AG09309 (cell line): ENCODE measurements around the gene SLC39A11.
"Not testable (repeated sequence)": the region's sequence is repeated elsewhere in the genome, so short reads cannot be mapped to it uniquely, and the experiment has no call there.

Experiments used
- DNase-seq: peaks from one replicate; pipeline ENCODE4 v3.0.0-alpha.2; 2010; ENCODE audit warnings: low read depth
- H3K4me3 ChIP-seq: 2 replicates; pipeline ENCODE4 v1.5.1; 2011; ENCODE audit warnings: mild to moderate bottlenecking, low read depth, low read length, moderate library complexity; ENCODE audit not compliant: control insufficient read depth
- TF ChIP-seq, protein P1 (sequence below): IDR thresholded peaks from 2 replicates; pipeline ENCODE4 v1.5.1; 2011; ENCODE audit warnings: mild to moderate bottlenecking, low read depth, low read length, inconsistent platforms; ENCODE audit not compliant: insufficient read depth, control insufficient read depth; ENCODE audit errors: missing control alignments

The SLC39A11 gene

DNA sequence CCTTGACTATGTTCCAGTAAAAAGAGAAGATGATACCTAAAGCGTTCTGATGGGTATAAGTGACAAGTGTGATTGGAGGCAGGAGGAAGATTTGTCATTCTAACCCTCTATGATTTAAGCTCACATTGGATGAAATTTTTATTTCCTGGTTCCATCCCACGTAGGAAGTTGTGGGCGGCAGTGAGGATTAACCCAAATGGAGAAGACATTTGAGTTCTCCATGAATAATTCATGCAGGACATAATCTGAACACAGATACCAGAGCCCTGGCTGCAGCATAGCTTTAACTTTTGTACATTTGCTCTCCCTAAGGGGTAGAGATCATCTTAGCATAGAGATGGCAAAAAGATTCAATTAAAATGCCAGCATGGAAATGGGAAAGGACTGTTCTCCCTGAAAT lies 146.3 kb downstream of the SLC39A11 start:
- TF ChIP-seq, protein P1, sequence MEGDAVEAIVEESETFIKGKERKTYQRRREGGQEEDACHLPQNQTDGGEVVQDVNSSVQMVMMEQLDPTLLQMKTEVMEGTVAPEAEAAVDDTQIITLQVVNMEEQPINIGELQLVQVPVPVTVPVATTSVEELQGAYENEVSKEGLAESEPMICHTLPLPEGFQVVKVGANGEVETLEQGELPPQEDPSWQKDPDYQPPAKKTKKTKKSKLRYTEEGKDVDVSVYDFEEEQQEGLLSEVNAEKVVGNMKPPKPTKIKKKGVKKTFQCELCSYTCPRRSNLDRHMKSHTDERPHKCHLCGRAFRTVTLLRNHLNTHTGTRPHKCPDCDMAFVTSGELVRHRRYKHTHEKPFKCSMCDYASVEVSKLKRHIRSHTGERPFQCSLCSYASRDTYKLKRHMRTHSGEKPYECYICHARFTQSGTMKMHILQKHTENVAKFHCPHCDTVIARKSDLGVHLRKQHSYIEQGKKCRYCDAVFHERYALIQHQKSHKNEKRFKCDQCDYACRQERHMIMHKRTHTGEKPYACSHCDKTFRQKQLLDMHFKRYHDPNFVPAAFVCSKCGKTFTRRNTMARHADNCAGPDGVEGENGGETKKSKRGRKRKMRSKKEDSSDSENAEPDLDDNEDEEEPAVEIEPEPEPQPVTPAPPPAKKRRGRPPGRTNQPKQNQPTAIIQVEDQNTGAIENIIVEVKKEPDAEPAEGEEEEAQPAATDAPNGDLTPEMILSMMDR: no peak
- H3K4me3 ChIP-seq: no peak overlapping the region

GRCh38 chr17:72945473-72945872 lies 147.0 kb downstream of the SLC39A11 start:
- no peak for DNase-seq
- no peak overlapping the region for H3K4me3 ChIP-seq
- TF ChIP-seq, protein P1: no peak

More for the DNA sequence above, 146.3 kb downstream of the SLC39A11 start:
- DNase-seq: no peak

DNA sequence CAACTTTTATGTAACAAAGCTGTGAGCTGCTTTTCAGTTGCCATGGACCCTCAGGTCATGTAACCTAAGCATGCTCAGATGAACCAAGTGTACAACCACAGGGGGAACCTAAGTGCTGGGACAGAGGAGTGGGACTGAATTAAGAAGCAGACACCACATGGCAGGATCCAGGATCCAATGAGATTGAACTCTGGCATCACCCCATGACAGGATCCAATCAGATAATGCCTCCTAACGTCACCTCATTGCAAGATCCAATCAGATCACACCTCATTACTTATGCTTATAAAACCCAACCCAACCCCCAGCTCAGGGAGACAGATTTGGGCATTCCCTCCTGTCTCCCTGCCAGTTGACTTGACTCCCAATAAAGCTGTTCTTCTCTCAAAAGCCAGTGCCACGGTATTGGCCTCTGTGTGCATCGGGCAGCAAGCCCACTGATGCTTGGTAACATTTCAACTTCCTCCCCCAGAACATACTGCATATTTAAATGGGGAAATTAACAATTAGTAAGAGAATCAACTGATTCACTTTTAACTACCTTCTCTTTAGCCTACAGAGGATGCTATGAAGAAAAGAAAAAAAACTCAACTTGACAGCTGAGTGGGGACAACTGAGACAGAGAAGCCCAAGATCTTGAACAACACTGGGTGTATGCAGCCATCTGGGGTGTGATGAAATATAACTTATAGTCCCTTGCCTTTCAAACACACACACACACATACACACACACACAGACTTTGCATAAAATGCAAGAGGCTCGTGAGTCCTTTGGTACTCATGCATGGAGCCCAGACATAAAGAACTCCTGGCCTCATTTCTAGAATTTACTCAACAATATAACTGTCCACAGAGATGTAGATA lies 148.4 kb downstream of the SLC39A11 start:
- DNase-seq: no peak
- TF ChIP-seq, protein P1: no peak
- H3K4me3 ChIP-seq: no peak overlapping the region

DNA sequence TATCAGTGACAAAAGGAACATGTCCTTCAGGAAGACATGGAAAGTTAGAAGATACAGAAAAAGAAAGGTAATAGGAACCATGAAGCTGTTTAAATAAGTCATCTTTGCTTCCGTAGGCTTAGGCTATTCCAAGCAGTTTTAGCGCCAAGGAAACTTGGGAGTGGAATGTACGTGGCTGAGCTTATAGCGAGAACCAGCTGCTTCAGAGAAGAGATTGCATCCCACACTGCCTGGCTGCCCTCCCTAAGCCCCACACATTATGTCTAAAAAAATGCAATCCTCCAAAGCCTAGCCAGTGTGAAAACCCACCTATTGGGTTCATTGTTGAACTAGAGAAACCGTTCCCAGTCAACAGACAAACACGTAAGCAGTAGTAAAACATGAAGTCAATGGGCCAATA lies 149.9 kb downstream of the SLC39A11 start:
- no peak overlapping the region for H3K4me3 ChIP-seq

GRCh38 chr17:72940496-72940895 lies 152.0 kb downstream of the SLC39A11 start:
- no peak for DNase-seq
- H3K4me3 ChIP-seq: no peak overlapping the region
- TF ChIP-seq, protein P1: no peak

More for the DNA sequence above, 149.9 kb downstream of the SLC39A11 start:
- TF ChIP-seq, protein P1: no peak
- DNase-seq: no peak

DNA sequence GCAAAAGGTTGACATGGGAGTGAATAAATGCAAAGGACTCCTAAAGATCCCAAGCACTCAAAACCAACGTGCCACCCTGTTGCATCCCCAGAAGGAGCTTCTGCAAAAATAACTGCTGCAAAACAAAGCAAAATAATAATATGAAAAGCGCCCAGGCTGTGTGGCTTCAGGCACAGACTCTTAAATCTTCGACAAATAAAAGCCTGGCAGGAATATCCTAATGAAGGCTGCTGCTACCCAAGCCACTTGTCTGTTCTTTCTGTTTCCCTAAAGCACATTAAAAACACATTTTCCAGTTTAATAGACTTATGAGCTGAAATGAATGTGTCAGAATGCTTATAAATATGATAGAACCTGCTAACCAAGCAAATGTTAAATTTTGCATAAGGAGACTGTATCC lies 154.0 kb downstream of the SLC39A11 start:
- no peak for DNase-seq
- TF ChIP-seq, protein P1: no peak
- no peak overlapping the region for H3K4me3 ChIP-seq

DNA sequence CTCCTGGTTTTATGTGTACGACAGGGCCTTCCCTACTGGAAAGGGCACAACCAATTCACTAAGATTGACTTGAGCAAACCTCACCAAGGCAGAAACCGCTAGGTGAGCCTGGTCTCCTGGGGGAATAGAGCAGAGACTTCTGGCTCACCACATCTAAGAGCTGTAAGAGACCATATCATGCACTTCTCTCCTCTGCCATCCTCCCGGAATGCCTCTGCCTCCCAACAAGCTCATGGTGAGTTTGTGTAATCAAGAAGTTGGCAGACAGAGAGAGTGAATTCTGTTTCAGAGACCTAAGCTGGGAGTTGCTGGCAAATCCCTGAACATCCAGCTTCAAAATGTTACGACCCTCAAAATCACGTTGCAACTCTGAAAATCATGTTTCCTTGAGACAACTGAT lies 154.8 kb downstream of the SLC39A11 start:
- no peak for DNase-seq
- TF ChIP-seq, protein P1: no peak
- H3K4me3 ChIP-seq: no peak overlapping the region

DNA sequence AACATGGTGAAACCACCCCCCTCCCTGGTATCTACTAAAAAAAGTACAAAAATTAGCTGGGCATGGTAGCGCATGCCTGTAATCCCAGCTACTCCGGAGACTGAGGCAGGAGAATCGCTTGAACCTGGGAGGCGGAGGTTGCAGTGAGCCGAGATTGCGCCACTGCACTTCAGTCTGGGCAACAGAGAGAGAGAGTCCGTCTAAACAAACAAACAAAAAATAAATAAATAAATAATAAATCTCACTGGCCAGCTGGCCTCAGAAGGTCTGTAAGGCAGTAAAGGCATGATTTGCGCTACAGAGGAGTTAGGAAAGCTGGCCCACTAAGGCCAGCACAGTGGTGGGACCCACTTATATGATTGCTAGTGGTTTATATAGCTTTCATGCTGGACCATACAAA lies 155.2 kb downstream of the SLC39A11 start:
- not testable (repeated sequence) for H3K4me3 ChIP-seq, DNase-seq
